HG03039 (cell line): Measurements from ENCODE around the gene PAFAH2.
"Not testable (repeated sequence)": the region's sequence is repeated elsewhere in the genome, so short reads cannot be mapped to it uniquely, and the experiment has no call there.

Experiments used
- ATAC-seq: cut with Tn5 transposase; IDR thresholded peaks from one replicate; pipeline ENCODE4 v1.9.1; 2021; ENCODE audit warnings: mild to moderate bottlenecking, moderate library complexity; ENCODE audit not compliant: unreplicated experiment

The PAFAH2 gene

GRCh38 chr1:25989440-25990234 is 8.2 kb downstream of the PAFAH2 start:
- ATAC-seq, result no peak

- no peak for ATAC-seq
Measured at GRCh38 chr1:25987951-25988350, 9.9 kb downstream of the PAFAH2 start.

GRCh38 chr1:25986773-25987172 is 11.1 kb downstream of the PAFAH2 start:
- not testable (repeated sequence) for ATAC-seq

GRCh38 chr1:25985670-25986069 is 12.2 kb downstream of the PAFAH2 start:
- no peak for ATAC-seq

- no peak for ATAC-seq
Measured at GRCh38 chr1:25985171-25985570, 12.7 kb downstream of the PAFAH2 start.

GRCh38 chr1:25979210-25979609 is 18.7 kb downstream of the PAFAH2 start:
- no peak for ATAC-seq

- no peak for ATAC-seq
Measured at GRCh38 chr1:25978403-25978802, 19.5 kb downstream of the PAFAH2 start.

GRCh38 chr1:25977801-25978200 is 20.1 kb downstream of the PAFAH2 start:
- no peak for ATAC-seq

GRCh38 chr1:25973610-25974321 is 24.1 kb downstream of the PAFAH2 start:
- no peak for ATAC-seq

GRCh38 chr1:25971811-25972180 is 26.1 kb downstream of the PAFAH2 start:
- no peak for ATAC-seq

- no peak for ATAC-seq
Measured at GRCh38 chr1:25971066-25971810, 26.6 kb downstream of the PAFAH2 start.

GRCh38 chr1:25967308-25967707 is 30.6 kb downstream of the PAFAH2 start:
- ATAC-seq, result no peak

GRCh38 chr1:25959611-25960010 is 38.3 kb downstream of the PAFAH2 start:
- no peak for ATAC-seq

- ATAC-seq, result no peak
Measured at GRCh38 chr1:25958465-25958864, 39.4 kb downstream of the PAFAH2 start.

- no peak for ATAC-seq
Measured at GRCh38 chr1:25955553-25955952, 42.3 kb downstream of the PAFAH2 start.

- ATAC-seq, result no peak
Measured at GRCh38 chr1:25954282-25954938, 43.5 kb downstream of the PAFAH2 start.

- no peak for ATAC-seq
Measured at GRCh38 chr1:25952841-25953401, 44.9 kb downstream of the PAFAH2 start.

- no peak for ATAC-seq
Measured at GRCh38 chr1:25948641-25949040, 49.2 kb downstream of the PAFAH2 start.

- ATAC-seq, result no peak
Measured at GRCh38 chr1:25947027-25947426, 50.8 kb downstream of the PAFAH2 start.

GRCh38 chr1:25945761-25946160 is 52.1 kb downstream of the PAFAH2 start:
- ATAC-seq, result no peak

- ATAC-seq, result no peak
Measured at GRCh38 chr1:25944986-25945385, 52.9 kb downstream of the PAFAH2 start.
